PC-9 (cell line): ENCODE measurements around the gene CENPB. TPM values are rescaled to one million over a fixed set of nuclear protein-coding genes. Genes with fewer than 3 reads are reported as not detected.

Experiments used
- BruUV-seq: library from RNA; stranded (reverse); fragments of 400-500 nt; replicated peaks from 2 replicates; lab custom pipeline; 2021; lab: Mats Ljungman, UMichigan
- CTCF ChIA-PET: fragments of 300-600 bp; sonication (Branson Sonifier 250); formaldehyde crosslinking; loops from one replicate; lab custom pipeline; 2022; ENCODE audit warnings: antibody characterized with exemption; lab: Charles Lee
- POLR2A ChIA-PET: fragments of 300-600 bp; sonication (Branson Sonifier 250); formaldehyde crosslinking; loops from one replicate; lab custom pipeline; 2022; ENCODE audit warnings: antibody characterized with exemption; ENCODE audit not compliant: unreplicated experiment; lab: Charles Lee
- DNase-seq, 2 experiments: peaks; one replicate each; pipeline versions ENCODE4 v3.0.0 to v3.0.0-alpha.2; 2015 to 2022; ENCODE audit warnings: mixed read lengths in 1 of 2
- H2AFZ ChIP-seq: fragments of 200-600 bp; sonication (generic); 2 replicates; pipeline ENCODE4 v1.8.1; 2017; ENCODE audit warnings: antibody characterized with exemption
- H3F3A ChIP-seq: fragments of 200-600 bp; sonication (generic); 2 replicates; pipeline ENCODE4 v1.8.1; 2017; ENCODE audit warnings: antibody characterized with exemption, mild to moderate bottlenecking, low read depth; ENCODE audit not compliant: insufficient read depth
- H3K27ac ChIP-seq: fragments of 200-600 bp; sonication (generic); 2 replicates; pipeline ENCODE4 v1.6.1; 2016; ENCODE audit warnings: mixed run types
- H3K27me3 ChIP-seq: fragments of 200-600 bp; sonication (generic); 2 replicates; pipeline ENCODE4 v1.6.1; 2016; ENCODE audit warnings: low read depth, mixed run types; ENCODE audit not compliant: insufficient read depth
- H3K36me3 ChIP-seq: fragments of 200-600 bp; sonication (generic); 2 replicates; pipeline ENCODE4 v1.6.1; 2016; ENCODE audit warnings: low read depth, mixed run types
- H3K4me1 ChIP-seq: fragments of 200-600 bp; sonication (generic); replicated peaks from 2 replicates; pipeline ENCODE4 v1.6.1; 2016; ENCODE audit warnings: mixed run types; ENCODE audit not compliant: insufficient read depth
- H3K4me2 ChIP-seq: fragments of 200-600 bp; sonication (generic); 2 replicates; pipeline ENCODE4 v1.6.1; 2017; ENCODE audit warnings: mixed run types
- H3K4me3 ChIP-seq: fragments of 200-600 bp; sonication (generic); 2 replicates; pipeline ENCODE4 v1.6.1; 2016; ENCODE audit warnings: mixed run types
- H3K79me2 ChIP-seq: fragments of 200-600 bp; sonication (generic); 2 replicates; pipeline ENCODE4 v1.6.1; 2017; ENCODE audit warnings: low read depth, mixed run types
- H3K9me2 ChIP-seq: fragments of 200-600 bp; sonication (generic); 2 replicates; pipeline ENCODE4 v1.8.1; 2017; ENCODE audit warnings: mild to moderate bottlenecking; ENCODE audit not compliant: insufficient read depth
- H3K9me3 ChIP-seq: fragments of 200-600 bp; sonication (generic); 2 replicates; pipeline ENCODE4 v1.8.1; 2016; ENCODE audit warnings: low read depth; ENCODE audit not compliant: insufficient read depth
- H4K20me1 ChIP-seq: fragments of 200-600 bp; sonication (generic); 2 replicates; pipeline ENCODE4 v1.8.1; 2017; ENCODE audit not compliant: insufficient read depth
- EZH2 ChIP-seq: fragments of 200-600 bp; sonication (generic); IDR thresholded peaks from 2 replicates; pipeline ENCODE4 v1.8.0; 2017; ENCODE audit warnings: antibody characterized with exemption, low read depth
- intact Hi-C: fragments of 100-400 bp; cut with micrococcal nuclease; formaldehyde crosslinking; loops from one replicate; pipeline ENCODE4 v1.10.0; 2022; ENCODE audit not compliant: unreplicated experiment
- total RNA-seq: library from RNA; stranded (reverse); gene quantifications from 2 replicates; pipeline ENCODE4 v1.2.3, GENCODE V29; 2021
- TF ChIP-seq, protein P1 (sequence below): fragments of 200-600 bp; sonication (generic); conservative IDR thresholded peaks from 2 replicates; pipeline ENCODE4 v1.6.1; 2017; ENCODE audit warnings: mixed run types, antibody characterized with exemption, mild to moderate bottlenecking, moderate library complexity

Gene CENPB
- total RNA-seq, 1 experiment from 2014 or later = 70.8 TPM

DNA sequence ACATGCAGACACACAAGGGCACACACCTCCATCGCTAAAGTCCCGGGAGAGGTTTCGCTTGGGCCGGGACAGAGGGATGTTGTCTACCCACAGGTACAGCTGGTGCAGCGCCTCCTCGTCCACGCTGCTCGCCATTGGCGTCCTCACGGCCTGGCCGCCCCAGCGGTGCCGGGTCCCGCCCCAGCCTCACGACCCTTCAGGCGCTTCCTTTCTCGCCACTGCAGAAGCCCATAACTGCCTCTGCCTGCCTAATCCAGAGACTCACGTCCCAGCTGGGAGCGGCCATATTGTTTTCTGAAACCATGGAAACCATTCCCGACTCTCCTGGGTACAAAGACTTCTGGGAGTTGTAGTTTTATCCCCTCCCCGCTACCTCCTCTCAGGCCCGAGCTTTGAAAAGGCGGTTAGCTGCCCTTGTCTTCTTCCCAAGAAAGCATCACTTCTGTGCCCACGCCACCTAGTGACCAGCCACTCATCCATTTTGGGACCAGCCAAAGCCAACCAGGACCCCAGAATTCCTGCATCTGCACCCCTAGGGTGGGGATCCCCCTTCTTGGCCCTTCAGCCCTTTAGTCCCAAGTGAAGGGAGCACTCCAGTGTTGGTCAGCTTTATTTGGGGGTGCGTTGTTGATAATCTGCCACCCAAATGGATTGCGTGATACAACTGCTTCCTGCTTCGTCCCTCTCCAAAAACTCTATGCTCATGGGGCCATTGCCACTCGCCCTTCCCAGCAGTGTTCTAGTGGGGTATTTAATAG lies 5.2 kb downstream of the CENPB start, which contains the start of gene SPEF1:
Gene SPEF1 (minus strand): TSS at position 296 of the 758 bp plus-strand sequence. CDS start 161 bp downstream, at position 135.
- Histone ChIP-seq H3K9me3 (no peaks in the 10 kb centered on the region), H3K9me2 (no peaks in the 10 kb centered on the region), H3K79me2 (peaks cover 30% of the 10 kb centered on the region), H3F3A (peaks cover 16% of the 10 kb centered on the region; the same call in 1 of the 2 replicates), H3K4me2 (peak within 1 kb of the TSS; percentile 84), H3K4me1 (peaks cover 34% of the 10 kb centered on the region), H2AFZ (peak within 1 kb of the TSS; percentile 71), H3K27ac (no peak within 1 kb of the TSS), H3K27me3 (no peaks in the 10 kb centered on the region), H3K36me3 (no peaks in the 10 kb centered on the region), H4K20me1 (peaks cover 38% of the 10 kb centered on the region), H3K4me3 (peak within 1 kb of the TSS; percentile 65)
- intact Hi-C loops = loop anchor here (1.0 to 10.0 kb wide), 6 partner anchors 13 to 323 kb away; partner anchors contain the start of gene RNF24
- no peak for TF ChIP-seq EZH2
- TF ChIP-seq, protein P1, sequence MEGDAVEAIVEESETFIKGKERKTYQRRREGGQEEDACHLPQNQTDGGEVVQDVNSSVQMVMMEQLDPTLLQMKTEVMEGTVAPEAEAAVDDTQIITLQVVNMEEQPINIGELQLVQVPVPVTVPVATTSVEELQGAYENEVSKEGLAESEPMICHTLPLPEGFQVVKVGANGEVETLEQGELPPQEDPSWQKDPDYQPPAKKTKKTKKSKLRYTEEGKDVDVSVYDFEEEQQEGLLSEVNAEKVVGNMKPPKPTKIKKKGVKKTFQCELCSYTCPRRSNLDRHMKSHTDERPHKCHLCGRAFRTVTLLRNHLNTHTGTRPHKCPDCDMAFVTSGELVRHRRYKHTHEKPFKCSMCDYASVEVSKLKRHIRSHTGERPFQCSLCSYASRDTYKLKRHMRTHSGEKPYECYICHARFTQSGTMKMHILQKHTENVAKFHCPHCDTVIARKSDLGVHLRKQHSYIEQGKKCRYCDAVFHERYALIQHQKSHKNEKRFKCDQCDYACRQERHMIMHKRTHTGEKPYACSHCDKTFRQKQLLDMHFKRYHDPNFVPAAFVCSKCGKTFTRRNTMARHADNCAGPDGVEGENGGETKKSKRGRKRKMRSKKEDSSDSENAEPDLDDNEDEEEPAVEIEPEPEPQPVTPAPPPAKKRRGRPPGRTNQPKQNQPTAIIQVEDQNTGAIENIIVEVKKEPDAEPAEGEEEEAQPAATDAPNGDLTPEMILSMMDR = peak; percentile 75
- DNase-seq = peak; percentile 85 to 94
- ChIA-PET CTCF (interaction anchor here (0.9 to 1.6 kb wide), 4 partner anchors 13 to 218 kb away, joined by 3 to 7 read pairs (median 5); partner anchors contain the start of gene ADISSP), POLR2A (interaction anchor here (0.5 to 0.8 kb wide), 3 partner anchors 13 to 819 kb away, joined by 3 to 5 read pairs (median 3); partner anchors contain the start of genes ADISSP and AP5S1)
- no TSS peak for BruUV-seq

DNA sequence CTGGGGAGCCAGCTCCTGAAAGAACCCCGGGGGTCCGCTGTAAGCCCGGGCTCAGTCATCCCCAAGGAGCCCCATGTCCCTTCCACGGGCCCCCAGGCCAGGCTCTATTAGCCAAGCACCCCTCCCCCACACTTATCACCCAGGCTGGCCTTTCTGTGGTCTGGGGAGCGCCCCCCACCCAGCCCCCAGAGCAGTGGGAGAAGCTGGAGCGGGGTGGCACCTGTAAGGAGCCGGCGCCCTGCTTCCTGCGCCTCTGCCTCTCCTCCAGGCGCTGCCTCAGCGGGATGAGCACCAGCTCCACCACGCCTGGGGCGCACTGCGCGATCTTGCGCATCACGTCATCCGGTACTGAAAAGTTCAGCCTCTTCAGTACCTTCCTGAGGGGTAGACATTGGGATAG lies 7.6 kb downstream of the CENPB start:
- no peak for TF ChIP-seq EZH2
- TF ChIP-seq, protein P1 = no peak
- peaks cover 23% of the 10 kb centered on the region for H4K20me1 ChIP-seq
- peaks cover 9% of the 10 kb centered on the region for H3K79me2 ChIP-seq
- H3K4me2 ChIP-seq = no peak overlapping the region
- no peak overlapping the region for H3K27ac ChIP-seq
- no peak overlapping the region for H3K4me3 ChIP-seq
- no peaks in the 10 kb centered on the region for H3K9me3 ChIP-seq
- no peak for DNase-seq
- no peak overlapping the region for H2AFZ ChIP-seq
- peaks cover 16% of the 10 kb centered on the region; the same call in 1 of the 2 replicates for H3F3A ChIP-seq
- H3K9me2 ChIP-seq = no peaks in the 10 kb centered on the region
- no peaks in the 10 kb centered on the region for H3K36me3 ChIP-seq
- CTCF ChIA-PET = no interaction called here
- intact Hi-C loops = no loop called here
- POLR2A ChIA-PET = no interaction called here
- H3K4me1 ChIP-seq = peaks cover 20% of the 10 kb centered on the region
- no TSS peak for BruUV-seq
- no peaks in the 10 kb centered on the region for H3K27me3 ChIP-seq

DNA sequence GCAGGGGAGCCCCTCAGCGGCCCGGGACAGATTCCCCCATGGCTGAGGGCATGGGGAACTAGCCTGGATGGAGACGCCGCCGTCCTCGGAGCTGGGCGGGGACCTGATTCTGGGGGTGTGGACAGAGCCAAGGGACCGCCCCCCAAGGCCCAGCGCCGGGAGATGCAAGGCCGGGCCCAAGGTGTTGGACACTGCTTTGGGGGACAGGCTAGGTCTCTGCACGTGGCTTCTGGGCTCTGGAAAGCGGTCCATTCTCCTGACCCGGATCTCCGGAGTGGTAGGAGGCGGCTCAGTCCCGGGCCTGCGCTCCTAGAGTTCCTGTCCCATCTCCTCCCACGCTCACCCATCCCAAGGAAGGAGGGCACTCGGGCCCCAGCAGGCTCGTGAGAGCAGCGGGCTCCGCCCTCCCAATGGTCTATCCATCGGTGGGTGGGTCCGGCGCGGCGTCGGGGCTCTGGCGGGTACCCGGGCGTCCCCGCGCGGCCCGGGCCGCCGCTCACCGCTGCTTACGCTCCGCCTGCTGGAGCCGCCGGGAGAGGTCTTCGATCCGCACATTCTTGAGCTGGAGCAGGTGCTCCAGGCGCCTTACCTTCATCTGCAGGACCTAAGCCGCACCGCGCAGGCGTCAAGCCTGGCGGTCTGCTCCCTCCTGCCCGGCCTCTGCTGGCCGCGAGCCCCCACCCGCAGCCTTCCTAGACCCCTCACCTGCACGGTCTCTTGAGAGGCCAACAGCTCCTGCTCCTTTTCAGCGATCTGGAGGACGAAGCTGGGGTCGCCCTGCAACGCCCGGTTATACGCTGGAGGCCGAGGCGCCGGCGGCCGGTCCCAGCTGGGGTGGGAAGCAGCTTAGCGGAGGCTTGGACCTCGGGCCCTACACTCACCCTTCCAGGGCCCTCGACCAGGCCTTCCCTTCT lies 8.6 kb downstream of the CENPB start:
- Histone ChIP-seq H3K4me3 (no peak overlapping the region), H3K4me1 (peaks cover 10% of the 10 kb centered on the region), H3K79me2 (no peaks in the 10 kb centered on the region), H4K20me1 (peaks cover 13% of the 10 kb centered on the region; the same call in 1 of the 2 replicates), H2AFZ (no peak overlapping the region), H3K9me2 (no peaks in the 10 kb centered on the region), H3K27ac (no peak overlapping the region), H3K27me3 (no peaks in the 10 kb centered on the region), H3F3A (peaks cover 15% of the 10 kb centered on the region; the same call in 1 of the 2 replicates), H3K4me2 (peak overlapping the region; percentile 38), H3K9me3 (no peaks in the 10 kb centered on the region), H3K36me3 (no peaks in the 10 kb centered on the region)
- CTCF ChIA-PET = interaction anchor here (0.7 kb wide), 3 partner anchors 14 to 357 kb away, joined by 3 to 4 read pairs (median 4); no protein-coding TSS in a partner anchor
- BruUV-seq = no TSS peak
- intact Hi-C loops = no loop called here
- POLR2A ChIA-PET = interaction anchor here (0.6 to 0.8 kb wide), 5 partner anchors 9 to 383 kb away, joined by 3 to 7 read pairs (median 4); no protein-coding TSS in a partner anchor
- TF ChIP-seq, protein P1 = no peak
- no peak for TF ChIP-seq EZH2
- peak in 1 of 2 experiments; percentile 62 for DNase-seq
